HG02885 (cell line): ENCODE measurements around the gene RNF227.
"Not testable (repeated sequence)": the region's sequence is repeated elsewhere in the genome, so short reads cannot be mapped to it uniquely, and the experiment has no call there.

Source experiments
- ATAC-seq: cut with Tn5 transposase; IDR thresholded peaks from one replicate; pipeline ENCODE4 v1.9.1; 2021; ENCODE audit warnings: mild to moderate bottlenecking; ENCODE audit not compliant: unreplicated experiment, poor library complexity

The RNF227 gene

DNA sequence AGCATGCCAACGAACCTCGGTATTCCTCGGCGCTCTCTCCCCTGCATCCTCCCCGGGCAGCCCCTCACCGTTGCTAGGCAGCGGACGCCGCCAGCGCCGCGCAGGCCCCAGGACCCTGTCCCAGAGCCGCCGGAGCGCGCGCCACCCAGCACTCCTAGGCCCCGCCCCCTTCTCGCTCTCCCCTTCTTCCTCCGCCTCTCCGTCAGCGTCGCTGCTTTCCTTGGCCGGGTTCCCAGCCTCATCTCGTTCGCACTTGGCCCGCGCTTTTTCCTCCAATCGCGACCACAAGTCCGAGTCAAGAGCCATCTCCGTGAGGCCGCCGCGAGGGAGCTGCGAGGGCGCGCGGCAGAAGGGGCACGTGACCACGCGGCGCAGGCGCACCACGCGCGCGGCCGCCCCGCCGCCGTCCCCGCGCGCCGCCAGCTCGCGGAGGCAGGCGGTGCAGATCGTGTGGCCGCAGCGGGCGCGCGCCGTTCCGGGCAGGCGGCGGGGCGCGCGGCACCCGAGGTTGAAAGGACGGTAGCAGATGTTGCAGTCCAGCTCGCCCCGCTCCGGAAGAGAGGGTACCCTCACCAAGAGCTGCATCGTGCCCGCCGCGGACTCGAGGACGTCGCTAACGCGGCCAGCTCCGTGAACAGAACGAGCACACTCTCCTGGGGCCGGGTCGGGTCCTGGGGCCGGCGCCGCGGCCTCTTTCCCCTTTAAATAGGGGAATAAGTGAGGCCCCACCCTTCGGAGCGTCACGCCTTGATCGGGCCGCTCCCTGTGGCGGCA, at the start of gene RNF227:
RNF227 (minus strand) TSS at position 679 of the 774 bp plus-strand sequence; CDS start at position 585, 94 bp downstream.
- ATAC-seq = peak; percentile 80

DNA sequence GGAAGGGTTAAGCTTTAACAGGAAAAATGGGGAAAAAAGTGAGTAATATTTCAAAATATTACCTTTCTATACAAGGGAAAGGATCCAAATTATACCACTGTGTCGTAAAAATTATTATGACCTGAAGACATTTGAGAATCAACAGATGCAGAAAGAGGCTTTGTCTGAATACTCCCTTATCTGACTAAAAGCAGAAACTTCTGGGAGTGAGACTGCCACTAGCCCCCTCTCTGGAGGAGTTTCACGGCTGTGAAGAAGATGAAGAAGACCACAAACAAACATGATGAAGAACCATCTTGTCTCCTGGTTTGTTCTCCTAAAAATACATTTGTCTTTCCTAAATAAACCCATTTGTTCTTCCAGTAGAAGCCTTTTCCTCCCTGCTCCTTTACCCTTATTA, 45.3 kb upstream of the RNF227 start:
- ATAC-seq = no peak

DNA sequence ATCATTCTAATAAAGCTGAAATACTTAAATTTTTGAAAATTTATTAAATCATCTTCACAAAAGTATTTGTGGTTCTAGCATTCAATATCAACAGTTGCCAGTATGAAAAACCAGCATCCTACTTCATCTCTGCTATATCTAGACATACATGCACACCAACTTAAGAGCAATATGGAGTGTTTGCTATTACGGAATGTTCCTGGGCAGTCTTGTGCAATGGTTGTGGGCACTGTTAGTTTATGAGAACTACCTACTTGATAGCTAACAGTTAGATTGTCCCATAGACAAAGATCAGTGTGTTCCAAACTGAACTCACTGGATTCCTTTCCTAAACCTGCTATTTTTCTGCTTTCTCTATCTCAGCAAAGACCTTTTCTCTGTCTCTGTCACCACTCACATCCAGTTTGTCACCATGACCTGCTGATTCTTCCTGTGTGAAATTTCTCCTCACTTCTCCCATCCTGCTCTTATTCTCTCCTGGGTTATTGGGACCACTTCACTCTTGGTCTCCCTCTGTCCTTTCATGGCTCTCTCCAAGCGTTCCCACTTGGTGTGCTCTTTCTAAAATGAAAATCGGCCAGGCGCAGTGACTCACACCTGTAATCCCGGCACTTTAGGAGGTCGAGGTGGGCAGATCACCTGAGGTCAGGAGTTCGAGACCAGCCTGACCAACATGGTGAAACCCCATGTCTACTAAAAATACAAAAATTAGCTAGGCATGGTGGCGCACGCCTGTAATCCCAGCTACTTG, 43.6 kb upstream of the RNF227 start:
- ATAC-seq = no peak

DNA sequence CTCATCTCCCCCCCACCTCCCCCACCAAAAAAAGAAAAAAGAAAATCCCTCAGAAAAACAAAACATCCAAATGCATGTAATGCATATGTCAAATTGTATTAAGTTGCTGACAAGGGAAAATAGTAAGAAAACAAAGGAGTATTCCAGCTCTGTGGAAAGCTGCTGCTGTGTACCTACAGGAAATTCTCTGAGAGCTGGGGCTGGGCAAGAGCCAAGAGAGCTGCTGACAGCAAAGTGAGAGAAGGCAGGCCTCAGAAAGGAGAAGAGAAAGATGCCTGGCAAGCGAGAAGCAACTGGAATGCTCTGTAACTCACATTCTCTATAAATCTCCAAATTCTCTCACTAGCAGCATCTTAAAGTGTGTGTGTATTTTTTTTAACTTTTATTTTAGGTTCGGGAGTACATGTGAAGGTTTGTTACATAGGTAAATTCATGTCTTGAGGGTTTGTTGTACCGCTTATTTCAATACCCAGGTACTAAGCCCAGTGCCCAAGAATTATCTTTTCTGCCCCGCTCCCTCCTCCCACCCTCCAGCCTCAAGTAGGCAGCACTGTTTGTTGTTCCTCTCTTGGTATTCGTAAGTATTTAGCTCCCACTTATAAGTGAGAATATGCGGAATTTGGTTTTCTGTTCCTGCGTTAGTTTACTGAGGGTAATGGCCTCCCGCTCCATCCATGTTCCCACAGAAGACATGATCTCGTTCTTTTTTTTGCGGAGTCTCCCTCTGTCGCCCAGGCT, 40.3 kb upstream of the RNF227 start:
- ATAC-seq = no peak

DNA sequence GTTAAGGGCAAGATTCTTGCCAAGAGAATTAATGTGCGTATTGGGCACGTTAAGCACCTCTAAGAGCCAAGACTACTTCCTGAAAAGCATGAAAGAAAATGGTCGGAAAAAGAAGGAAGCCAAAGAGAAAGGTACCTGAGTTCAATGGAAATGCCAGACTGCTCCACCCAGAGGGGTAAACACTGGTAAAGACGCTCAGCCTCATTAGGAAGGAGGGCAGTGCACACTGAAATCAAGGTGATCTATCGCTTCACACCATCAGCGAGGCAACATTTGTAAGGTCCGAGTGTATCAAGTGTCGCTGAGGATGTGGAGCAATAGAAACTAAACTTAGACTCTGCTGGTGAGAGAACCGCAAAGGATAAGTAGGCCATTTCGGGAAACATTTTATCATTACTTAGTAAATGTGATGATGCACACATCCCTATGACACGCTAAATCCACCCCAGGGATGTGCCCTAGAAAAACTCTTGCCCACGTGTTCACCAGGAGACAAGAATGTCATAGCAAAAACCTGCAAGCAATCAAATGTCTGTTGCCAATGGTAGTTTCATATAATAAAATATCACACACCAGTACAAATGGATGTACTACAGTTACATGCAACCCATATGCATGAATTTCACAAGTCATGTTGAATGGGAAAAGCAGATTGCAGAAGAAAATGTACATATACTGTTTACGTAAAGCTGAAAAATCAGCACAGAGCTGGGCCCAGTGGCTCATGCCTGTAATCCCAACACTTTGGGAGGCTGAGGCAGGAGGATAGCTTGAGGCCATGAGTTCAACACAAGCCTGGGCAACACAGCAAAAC, 39.5 kb upstream of the RNF227 start:
- ATAC-seq = no peak

DNA sequence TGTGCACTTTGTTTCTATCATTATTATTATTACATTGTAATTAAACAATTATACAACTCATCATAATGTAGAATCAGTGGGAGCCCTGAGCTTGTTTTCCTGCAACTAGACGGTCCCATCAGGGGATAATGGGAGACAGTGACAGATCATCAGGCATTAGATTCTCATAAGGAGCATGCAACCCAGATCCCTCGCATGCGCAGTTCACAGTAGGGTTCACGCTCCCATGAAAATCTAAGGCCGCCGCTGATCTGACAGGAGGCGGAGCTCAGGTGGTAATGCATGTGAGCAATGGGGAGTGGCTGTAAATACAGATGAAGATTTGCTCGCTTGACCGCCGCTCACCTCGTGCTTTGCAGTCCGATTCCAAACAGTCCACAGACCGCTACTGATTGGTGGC, 37.2 kb upstream of the RNF227 start:
- not testable (repeated sequence) for ATAC-seq

DNA sequence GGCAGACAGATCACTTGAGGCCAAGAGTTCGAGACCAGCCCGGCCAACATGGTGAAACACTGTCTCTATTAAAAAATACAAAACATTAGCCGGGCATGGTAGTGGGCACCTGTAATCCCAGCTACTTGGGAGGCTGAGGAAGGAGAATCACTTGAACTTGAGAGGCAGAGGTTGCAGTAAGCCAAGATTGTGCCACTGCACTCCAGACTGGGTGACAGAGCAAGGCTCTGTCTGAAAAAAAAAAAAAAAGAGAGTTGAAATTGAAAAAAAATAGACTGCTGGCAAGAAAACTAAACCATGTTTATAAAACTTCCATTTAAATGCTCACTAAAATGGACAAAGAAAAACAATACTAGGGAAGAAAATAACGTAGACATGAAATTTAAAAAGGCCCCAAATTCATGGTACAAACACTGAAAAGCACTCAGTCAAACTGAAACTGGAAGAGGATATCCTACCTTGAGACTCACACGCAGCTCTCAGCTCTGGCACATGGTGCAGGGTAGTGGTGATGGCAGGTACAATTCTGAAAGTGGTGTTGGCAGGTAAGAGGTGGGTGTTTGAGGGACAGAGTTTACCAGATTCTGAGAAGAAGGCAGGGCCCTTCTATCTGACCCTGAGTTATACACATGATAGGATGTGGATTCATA, 35.2 kb upstream of the RNF227 start:
- ATAC-seq = no peak

DNA sequence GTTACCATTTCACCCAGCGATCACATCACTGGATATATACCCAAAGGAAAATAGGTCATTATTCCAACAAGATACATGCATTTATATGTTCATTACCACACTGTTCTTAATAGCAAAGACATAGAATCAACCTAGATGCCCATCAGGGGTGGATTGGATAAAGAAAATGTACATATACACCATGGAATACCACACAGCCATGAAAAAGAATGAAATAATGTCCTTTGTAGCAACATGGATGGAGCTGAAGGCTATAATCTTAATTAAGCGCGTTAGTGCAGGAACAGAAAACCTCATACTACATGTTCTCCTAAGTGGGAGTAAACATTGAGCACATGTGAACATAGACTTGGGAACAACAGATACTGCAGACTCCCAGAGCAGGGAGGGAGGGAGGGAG, 34.5 kb upstream of the RNF227 start:
- no peak for ATAC-seq

DNA sequence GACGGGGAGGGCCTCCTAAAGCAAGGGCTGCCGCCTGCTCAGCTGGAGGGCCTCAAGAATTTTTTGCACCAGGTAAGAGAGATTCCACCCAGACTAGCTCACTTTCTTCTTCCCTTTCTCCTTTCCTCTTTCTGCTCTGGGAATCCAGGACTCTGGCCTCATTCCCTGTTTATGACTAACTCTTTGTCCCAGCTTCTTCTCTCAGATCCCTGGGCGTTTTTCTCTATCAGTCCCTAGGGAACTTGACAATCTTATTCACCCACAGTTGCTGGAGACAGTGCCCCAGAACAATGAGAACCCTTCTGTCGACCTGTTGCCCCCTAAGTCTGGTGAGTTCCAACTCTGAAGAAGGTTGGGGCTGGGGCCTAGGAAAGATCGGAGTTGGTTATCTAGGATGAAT, 31.6 kb upstream of the RNF227 start:
- no peak for ATAC-seq

DNA sequence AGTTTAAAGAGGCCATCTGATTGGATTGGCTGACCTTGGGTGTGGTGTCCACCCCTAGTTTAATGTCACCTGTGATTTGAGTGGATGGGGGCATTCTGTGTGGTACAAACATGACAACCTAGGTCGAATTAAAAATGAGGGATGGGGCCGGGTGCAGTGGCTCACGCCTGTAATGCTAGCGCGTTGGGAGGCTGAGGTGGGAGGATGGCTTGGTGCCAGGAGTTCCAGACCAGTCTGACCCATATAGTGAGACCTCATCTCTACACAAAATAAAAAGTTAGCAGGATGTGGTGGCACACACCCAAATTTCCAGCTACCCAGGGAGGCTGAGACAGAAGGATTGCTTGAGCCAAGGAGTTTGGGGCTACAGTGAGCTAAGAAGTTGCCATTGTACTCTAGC, 30.4 kb upstream of the RNF227 start:
- ATAC-seq = no peak

DNA sequence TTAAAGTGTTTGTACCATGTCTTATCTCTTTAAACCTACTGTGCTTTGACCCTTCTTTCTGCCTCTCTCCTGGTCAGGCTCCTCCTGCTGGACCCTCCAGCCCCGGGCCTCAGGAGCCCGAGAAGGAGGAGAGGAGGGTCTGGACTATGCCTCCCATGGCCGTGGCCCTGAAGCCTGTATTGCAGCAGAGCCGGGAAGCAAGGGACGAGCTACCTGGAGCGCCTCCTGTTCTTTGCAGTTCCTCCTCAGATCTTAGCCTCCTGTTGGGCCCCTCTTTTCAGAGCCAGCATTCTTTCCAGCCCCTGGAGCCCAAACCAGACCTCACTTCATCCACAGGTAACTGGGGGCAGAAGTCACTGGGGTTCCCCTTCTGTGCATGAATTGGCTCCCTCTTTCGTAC, 29.6 kb upstream of the RNF227 start:
- no peak for ATAC-seq

DNA sequence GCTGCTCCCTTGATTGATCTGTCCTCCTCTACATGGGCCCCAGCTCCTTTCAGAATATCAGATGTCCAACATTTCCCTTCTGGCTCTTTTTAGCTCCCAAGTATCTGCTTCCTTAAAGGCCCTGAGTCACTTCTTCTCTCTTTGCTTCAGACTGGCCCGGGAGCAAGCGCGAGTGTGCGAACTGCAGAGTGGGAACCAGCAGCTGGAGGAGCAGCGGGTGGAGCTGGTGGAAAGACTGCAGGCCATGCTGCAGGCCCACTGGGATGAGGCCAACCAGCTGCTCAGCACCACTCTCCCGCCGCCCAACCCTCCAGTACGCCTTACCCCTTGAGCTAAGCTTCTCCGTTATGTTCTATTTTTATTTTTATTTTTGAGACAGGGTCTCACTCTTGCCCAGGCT, 28.2 kb upstream of the RNF227 start:
- no peak for ATAC-seq

DNA sequence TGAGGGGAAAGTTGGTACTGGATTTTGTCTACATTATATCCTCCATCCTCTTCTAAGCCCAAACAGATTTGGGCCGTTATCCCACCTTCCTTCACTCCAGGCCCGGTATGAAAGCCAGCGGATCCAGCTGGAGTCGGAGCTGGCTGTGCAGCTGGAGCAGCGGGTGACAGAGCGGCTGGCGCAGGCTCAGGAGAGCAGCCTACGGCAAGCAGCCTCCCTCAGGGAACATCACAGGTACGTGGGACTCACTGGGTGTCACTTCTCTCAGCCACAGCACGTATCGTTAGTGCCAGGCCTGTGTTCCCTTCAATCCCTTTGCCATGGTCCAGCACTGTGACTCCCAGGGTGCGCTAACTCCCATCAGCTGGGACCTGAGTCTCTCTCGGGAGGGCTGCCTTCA, 27.2 kb upstream of the RNF227 start:
- ATAC-seq = no peak

DNA sequence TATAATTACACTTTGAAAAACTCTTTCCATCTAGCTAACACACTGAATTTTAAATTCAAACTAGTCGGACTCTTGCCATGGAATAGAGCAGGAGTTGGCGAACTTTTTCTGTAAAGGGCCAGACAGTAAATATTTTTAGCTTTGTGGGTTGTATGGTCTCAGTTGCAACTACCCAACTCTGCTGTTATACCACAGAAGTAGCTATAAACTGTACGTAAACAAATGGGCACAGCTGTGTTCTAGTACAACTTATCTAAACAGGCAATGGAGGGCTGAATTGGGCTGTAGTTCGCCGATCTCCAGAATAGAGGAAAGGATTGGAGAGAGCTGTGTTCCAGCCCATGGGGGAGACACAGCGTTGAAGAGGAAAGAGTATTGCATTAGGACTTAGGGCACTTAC, 24.7 kb upstream of the RNF227 start:
- ATAC-seq = no peak

DNA sequence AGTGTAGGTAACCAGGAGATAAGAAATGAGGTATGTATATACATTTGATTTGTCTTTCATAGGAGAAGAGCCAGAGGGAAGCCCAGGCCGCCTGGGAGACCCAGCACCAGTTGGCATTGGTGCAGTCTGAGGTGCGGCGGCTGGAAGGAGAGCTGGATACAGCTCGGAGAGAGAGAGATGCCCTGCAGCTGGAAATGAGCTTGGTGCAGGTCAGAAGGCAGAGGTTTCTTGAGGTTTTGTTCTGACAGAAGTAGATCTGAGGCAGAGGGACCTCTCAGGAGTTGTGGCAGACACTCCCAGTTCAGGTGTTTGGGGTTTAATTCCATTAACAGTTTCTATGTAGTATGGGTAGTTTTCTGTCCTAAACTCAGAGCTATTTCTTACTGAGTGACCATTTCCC, 23.9 kb upstream of the RNF227 start:
- ATAC-seq = no peak

DNA sequence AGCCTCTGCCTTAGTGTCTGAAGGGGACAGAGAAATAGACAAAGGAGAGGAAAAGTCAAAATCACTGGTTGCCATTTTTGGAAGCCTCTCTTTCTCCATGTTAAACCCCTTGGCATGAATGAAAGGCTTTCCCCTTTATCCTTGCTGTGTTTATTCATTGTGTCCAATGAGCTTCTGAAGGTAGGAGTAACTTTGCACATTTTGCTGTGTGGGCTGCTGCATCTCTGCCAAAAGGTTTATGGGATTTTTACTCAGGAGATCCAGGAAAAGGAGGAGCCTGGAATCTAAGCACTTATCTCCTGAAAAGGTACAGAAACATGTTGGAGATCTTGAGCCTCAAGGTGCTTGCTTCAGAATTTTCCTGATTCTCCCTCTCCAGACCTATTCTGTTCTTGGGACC, 19.8 kb upstream of the RNF227 start:
- no peak for ATAC-seq

DNA sequence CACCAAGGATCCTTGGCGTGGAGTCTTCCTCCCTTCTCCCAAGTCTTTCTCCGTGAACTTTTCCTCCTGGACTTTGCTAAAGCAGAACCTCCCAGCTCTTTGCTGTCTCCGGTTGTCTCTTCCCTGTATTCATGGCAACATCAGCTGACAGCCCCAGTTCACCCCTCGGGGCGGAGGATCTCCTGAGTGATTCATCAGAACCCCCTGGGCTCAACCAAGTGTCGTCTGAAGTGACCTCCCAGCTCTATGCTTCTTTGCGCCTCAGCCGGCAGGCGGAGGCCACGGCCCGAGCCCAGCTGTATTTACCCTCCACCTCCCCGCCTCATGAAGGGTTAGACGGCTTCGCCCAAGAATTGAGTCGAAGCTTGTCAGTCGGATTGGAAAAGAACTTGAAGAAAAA, 16.9 kb upstream of the RNF227 start:
- no peak for ATAC-seq

DNA sequence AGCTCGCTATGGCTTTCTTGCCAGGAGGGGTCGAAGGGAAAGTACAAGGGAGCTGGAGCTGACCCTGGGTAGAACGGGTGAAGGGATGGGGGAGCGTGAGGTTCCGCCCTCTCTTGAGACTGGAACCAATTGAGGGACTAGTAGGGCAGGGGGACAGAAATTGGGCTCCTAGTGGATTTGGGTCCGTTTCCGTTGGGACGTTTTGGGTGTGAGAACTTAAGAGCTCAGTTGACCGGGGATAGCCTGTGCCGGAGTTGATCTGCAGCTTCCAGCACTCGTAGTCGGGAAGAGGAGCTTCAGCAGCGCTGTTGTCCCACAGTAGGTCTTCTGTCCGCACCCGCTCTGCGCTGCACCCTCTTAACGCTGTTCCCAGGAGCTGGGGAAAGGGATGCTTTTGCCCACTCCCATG, 16.4 kb upstream of the RNF227 start:
- ATAC-seq = peak; percentile 9

DNA sequence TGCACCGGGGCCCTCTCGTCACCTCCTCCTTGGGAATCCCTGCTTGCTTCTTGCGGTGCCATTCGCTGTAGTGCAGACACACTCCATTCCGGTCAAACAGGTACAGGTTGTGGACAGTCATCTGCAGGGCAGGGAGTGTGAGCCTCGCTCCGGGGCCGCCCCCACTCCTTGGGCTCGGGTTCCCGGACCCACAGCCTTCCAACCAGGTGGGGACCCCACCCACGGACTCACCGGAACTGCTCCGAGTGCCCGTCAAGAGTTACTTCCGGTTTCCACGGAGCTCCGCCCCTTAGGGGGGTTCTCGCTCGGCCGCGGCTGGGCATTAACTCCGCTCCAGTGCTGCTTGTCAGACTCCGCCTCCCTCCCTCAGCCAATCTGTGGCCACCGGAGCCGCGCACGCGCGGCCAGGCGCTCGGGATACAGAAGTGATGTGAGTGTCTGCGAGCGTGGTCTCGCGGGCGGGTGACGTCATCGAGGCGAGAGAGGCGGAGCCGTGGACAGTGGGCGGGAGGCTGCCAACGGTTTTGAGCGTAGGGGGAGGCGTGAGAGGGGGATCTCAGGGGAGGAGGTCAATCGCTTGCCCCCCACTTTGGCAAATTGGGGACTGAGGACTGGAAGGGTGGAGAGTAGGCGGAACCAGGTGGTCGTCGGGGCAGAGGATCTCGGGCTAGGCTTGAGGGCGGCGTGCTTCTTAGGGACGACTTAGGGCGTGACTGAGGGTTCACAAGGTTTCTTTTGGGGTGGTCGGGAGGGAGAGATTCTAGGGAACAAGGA, 15.8 kb upstream of the RNF227 start, which contains the start of the genes CNTROB and TRAPPC1:
CNTROB (plus strand) TSS at position 498 of the 774 bp plus-strand sequence. CDS start 874 bp downstream, outside the sequence.
TRAPPC1 (minus strand) TSS at position 238 of the 774 bp plus-strand sequence; CDS start at position 121, 117 bp downstream.
- peak; percentile 96 for ATAC-seq
